HepG2 (cell line): ENCODE data around the gene ABAT. TPM values are rescaled to one million over a fixed set of nuclear protein-coding genes. Genes with fewer than 3 reads are reported as not detected.

Experiments
- AKAP8 ChIP-seq: sonication (generic); formaldehyde crosslinking; IDR thresholded peaks from 2 replicates; pipeline ENCODE4 v1.5.1; 2020; ENCODE audit warnings: mild to moderate bottlenecking, missing genetic modification reagents
- FOXK2 ChIP-seq: fragments of 450-650 bp; IDR thresholded peaks from 2 replicates; pipeline ENCODE4 v1.6.1; 2016
- JUN ChIP-seq: sonication (generic); formaldehyde crosslinking; IDR thresholded peaks from 2 replicates; pipeline ENCODE4 v1.4.0; 2020; ENCODE audit warnings: mild to moderate bottlenecking, missing genetic modification reagents
- JUND ChIP-seq: sonication (generic); formaldehyde crosslinking; IDR thresholded peaks from 2 replicates; pipeline ENCODE4 v1.8.0; 2022; ENCODE audit warnings: mild to moderate bottlenecking, missing genetic modification reagents
- PAWR ChIP-seq: sonication (generic); formaldehyde crosslinking; IDR thresholded peaks from 2 replicates; pipeline ENCODE4 v1.4.0; 2020; ENCODE audit warnings: missing genetic modification reagents, mild to moderate bottlenecking, borderline replicate concordance
- RBM22 ChIP-seq: fragments of 200-400 bp; formaldehyde crosslinking; optimal IDR thresholded peaks from 2 replicates; pipeline ENCODE3; 2017; ENCODE audit warnings: mild to moderate bottlenecking, low read length, moderate library complexity
- RBM39 ChIP-seq: fragments of 200-400 bp; formaldehyde crosslinking; IDR thresholded peaks from one replicate; pipeline ENCODE4 v1.6.1; 2018; ENCODE audit warnings: antibody characterized with exemption, mild to moderate bottlenecking, low read depth, low read length; ENCODE audit not compliant: poor library complexity, severe bottlenecking
- TGIF2 ChIP-seq: IDR thresholded peaks from 2 replicates; pipeline ENCODE4 v1.6.1; 2016; ENCODE audit warnings: control low read depth, missing compliant biosample characterization
- ZNF563 ChIP-seq: sonication (generic); formaldehyde crosslinking; IDR thresholded peaks from 2 replicates; pipeline ENCODE4 v1.8.0; 2022; ENCODE audit warnings: mild to moderate bottlenecking, moderate library complexity, missing genetic modification reagents
- ZNF670 ChIP-seq: sonication (generic); formaldehyde crosslinking; IDR thresholded peaks from 2 replicates; pipeline ENCODE4 v1.8.0; 2022; ENCODE audit warnings: mild to moderate bottlenecking, missing genetic modification reagents, borderline replicate concordance
- ZNF709 ChIP-seq: sonication (generic); formaldehyde crosslinking; IDR thresholded peaks from 2 replicates; pipeline ENCODE4 v1.5.0; 2020; ENCODE audit warnings: mild to moderate bottlenecking, missing genetic modification reagents
- polyA plus RNA-seq, 8 experiments: library from polyadenylated mRNA; depleted of rRNA in 3 of 8; stranded (reverse) in 7 of 8; unstranded in 1 of 8; fragments of >200 nt; fragmentation: Illumina TruSeq in 4 of 8; extraction: Trizol in 4 of 8; gene quantifications; 2 replicates each; pipeline versions ENCODE4 v1.2.1 to v1.2.3, GENCODE V29; 2011 to 2016; ENCODE audit warnings: low read depth in 4 of 8, missing spikeins in 1 of 8, mixed read lengths in 1 of 8; ENCODE audit not compliant: insufficient read depth in 1 of 8
- small RNA-seq, 3 experiments: library from RNA; depleted of rRNA; stranded (forward); fragments of <200 nt; gene quantifications; one replicate each; pipeline ENCODE3, GENCODE V24; 2012; ENCODE audit warnings: low read depth in 2 of 3, low replicate concordance in 1 of 3; ENCODE audit not compliant: insufficient read length in 3 of 3, insufficient read depth in 2 of 3
- total RNA-seq, 5 experiments: library from RNA; depleted of rRNA; stranded (reverse); fragments of >200 nt; fragmentation: Illumina TruSeq; extraction: Trizol; gene quantifications; 2 replicates each; pipeline ENCODE4 v1.2.3, GENCODE V29; 2016; ENCODE audit warnings: low read depth in 1 of 5
- TF ChIP-seq, protein P1 (sequence below): sonication (generic); formaldehyde crosslinking; IDR thresholded peaks from 2 replicates; pipeline ENCODE4 v1.5.1; 2020; ENCODE audit warnings: mild to moderate bottlenecking, missing genetic modification reagents, moderate library complexity
- TF ChIP-seq, protein P2 (sequence below): sonication (generic); formaldehyde crosslinking; IDR thresholded peaks from 2 replicates; pipeline ENCODE4 v1.4.0; 2020; ENCODE audit warnings: missing genetic modification reagents, borderline replicate concordance

ABAT gene
- total and polyA plus RNA-seq, 2 of the 13 experiments (the other 11 are each of a cell fraction or from before 2014, with no cell fraction given): 47.6 to 97.3 TPM

DNA sequence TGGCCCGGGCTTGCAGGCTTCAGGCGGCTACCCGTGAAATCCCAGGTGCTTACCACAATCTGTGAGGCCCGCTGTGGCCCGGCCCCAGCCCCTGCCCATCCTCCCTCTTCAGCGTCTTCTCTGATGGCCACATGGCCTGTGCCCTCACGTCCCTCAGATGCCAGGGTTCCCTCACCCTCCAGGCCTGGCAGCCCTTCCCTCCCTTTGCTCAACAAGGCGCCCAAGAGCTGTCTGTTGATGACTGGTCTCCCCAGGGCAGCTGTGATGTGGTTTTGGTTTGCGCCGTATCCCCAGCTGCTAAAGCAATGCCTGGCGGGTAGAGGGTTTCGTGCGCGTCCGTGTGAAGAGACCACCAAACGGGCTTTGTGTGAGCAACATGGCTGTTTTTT is 158.3 kb downstream of the ABAT start (continued):
- TF ChIP-seq, protein P1, sequence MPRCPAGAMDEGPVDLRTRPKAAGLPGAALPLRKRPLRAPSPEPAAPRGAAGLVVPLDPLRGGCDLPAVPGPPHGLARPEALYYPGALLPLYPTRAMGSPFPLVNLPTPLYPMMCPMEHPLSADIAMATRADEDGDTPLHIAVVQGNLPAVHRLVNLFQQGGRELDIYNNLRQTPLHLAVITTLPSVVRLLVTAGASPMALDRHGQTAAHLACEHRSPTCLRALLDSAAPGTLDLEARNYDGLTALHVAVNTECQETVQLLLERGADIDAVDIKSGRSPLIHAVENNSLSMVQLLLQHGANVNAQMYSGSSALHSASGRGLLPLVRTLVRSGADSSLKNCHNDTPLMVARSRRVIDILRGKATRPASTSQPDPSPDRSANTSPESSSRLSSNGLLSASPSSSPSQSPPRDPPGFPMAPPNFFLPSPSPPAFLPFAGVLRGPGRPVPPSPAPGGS: no peak
- no peak for TF ChIP-seq JUN (CRISPR knock-in tag)
- TF ChIP-seq AKAP8 (CRISPR knock-in tag): no peak
- TF ChIP-seq ZNF709 (CRISPR knock-in tag): no peak
- no peak for TF ChIP-seq PAWR (CRISPR knock-in tag)
- peak; percentile 72 for TF ChIP-seq RBM22
- TF ChIP-seq JUND: no peak
- TF ChIP-seq FOXK2: no peak
- no peak for TF ChIP-seq TGIF2 (CRISPR knock-in tag)
- TF ChIP-seq RBM39: peak; percentile 20
- TF ChIP-seq ZNF670: no peak
- no peak for TF ChIP-seq ZNF563 (CRISPR knock-in tag)
- TF ChIP-seq, protein P2, sequence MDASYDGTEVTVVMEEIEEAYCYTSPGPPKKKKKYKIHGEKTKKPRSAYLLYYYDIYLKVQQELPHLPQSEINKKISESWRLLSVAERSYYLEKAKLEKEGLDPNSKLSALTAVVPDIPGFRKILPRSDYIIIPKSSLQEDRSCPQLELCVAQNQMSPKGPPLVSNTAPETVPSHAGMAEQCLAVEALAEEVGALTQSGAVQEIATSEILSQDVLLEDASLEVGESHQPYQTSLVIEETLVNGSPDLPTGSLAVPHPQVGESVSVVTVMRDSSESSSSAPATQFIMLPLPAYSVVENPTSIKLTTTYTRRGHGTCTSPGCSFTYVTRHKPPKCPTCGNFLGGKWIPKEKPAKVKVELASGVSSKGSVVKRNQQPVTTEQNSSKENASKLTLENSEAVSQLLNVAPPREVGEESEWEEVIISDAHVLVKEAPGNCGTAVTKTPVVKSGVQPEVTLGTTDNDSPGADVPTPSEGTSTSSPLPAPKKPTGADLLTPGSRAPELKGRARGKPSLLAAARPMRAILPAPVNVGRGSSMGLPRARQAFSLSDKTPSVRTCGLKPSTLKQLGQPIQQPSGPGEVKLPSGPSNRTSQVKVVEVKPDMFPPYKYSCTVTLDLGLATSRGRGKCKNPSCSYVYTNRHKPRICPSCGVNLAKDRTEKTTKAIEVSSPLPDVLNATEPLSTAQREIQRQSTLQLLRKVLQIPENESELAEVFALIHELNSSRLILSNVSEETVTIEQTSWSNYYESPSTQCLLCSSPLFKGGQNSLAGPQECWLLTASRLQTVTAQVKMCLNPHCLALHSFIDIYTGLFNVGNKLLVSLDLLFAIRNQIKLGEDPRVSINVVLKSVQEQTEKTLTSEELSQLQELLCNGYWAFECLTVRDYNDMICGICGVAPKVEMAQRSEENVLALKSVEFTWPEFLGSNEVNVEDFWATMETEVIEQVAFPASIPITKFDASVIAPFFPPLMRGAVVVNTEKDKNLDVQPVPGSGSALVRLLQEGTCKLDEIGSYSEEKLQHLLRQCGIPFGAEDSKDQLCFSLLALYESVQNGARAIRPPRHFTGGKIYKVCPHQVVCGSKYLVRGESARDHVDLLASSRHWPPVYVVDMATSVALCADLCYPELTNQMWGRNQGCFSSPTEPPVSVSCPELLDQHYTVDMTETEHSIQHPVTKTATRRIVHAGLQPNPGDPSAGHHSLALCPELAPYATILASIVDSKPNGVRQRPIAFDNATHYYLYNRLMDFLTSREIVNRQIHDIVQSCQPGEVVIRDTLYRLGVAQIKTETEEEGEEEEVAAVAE (CRISPR knock-in tag): no peak

Small RNA genes within 50 kb of the gene (small RNA-seq; reads per million reads assigned to genes)
- 0 reads per million in 3 experiments for gene AC007224.1
- 0 to 0.97 (median 0) reads per million in 3 experiments for gene RN7SL743P
- 0 reads per million in 3 experiments for gene RNU7-63P

Other genes starting within 250 kb of the ABAT start
- not detected in 2 replicates for gene TMEM114, start 84.1 kb upstream of the ABAT start, total RNA-seq (2016; rRNA removed; fragmentation: Illumina TruSeq; extraction: Trizol)
- not detected in 2 replicates for gene TMEM114, start 84.1 kb upstream of the ABAT start, polyA plus RNA-seq (2011; rRNA removed)
- 23.3 and 36.2 TPM in 2 replicates for gene METTL22, start 52.9 kb upstream of the ABAT start, total RNA-seq (2016; rRNA removed; fragmentation: Illumina TruSeq; extraction: Trizol)
- 94.8 and 117 TPM in 2 replicates for gene METTL22, start 52.9 kb upstream of the ABAT start, polyA plus RNA-seq (2011; rRNA removed)
- gene TMEM186, start 123.0 kb downstream of the ABAT start, total RNA-seq (2016; rRNA removed; fragmentation: Illumina TruSeq; extraction: Trizol): 19.2 and 19.3 TPM in 2 replicates
- 16.2 and 16.6 TPM in 2 replicates for gene TMEM186, start 123.0 kb downstream of the ABAT start, polyA plus RNA-seq (2011; rRNA removed)
- gene PMM2, start 123.2 kb downstream of the ABAT start, total RNA-seq (2016; rRNA removed; fragmentation: Illumina TruSeq; extraction: Trizol): 93.7 and 100 TPM in 2 replicates
- gene PMM2, start 123.2 kb downstream of the ABAT start, polyA plus RNA-seq (2011; rRNA removed): 50.5 and 52.2 TPM in 2 replicates
- gene CARHSP1, start 194.4 kb downstream of the ABAT start, total RNA-seq (2016; rRNA removed; fragmentation: Illumina TruSeq; extraction: Trizol): 345 and 349 TPM in 2 replicates
- gene CARHSP1, start 194.4 kb downstream of the ABAT start, polyA plus RNA-seq (2011; rRNA removed): 173 and 193 TPM in 2 replicates
- not detected in 2 replicates for gene LITAFD, start 207.7 kb downstream of the ABAT start, total RNA-seq (2016; rRNA removed; fragmentation: Illumina TruSeq; extraction: Trizol)
- gene LITAFD, start 207.7 kb downstream of the ABAT start, polyA plus RNA-seq (2011; rRNA removed): 0.14 TPM in 1 of 2 replicates, not detected in the other